IPS-11a (cell line): Measurements from ENCODE around the gene PLD2.
A peak's percentile ranks its signal among the peaks of the same experiment; 100 is the strongest.

Experiments
- H3K4me3 ChIP-seq: one replicate; pipeline ENCODE4 v1.5.1; 2013; ENCODE audit warnings: low read depth, low read length, control low read depth

Gene PLD2

GRCh38 chr17:4789951-4790704, 16.8 kb upstream of the PLD2 start:
- H3K4me3 ChIP-seq = peak overlapping the region; percentile 69

- peak overlapping the region; percentile 69 for H3K4me3 ChIP-seq
Observed at GRCh38 chr17:4790705-4791088, 16.3 kb upstream of the PLD2 start.

- H3K4me3 ChIP-seq = no peak overlapping the region
Observed at GRCh38 chr17:4795168-4795567, 11.8 kb upstream of the PLD2 start.

DNA sequence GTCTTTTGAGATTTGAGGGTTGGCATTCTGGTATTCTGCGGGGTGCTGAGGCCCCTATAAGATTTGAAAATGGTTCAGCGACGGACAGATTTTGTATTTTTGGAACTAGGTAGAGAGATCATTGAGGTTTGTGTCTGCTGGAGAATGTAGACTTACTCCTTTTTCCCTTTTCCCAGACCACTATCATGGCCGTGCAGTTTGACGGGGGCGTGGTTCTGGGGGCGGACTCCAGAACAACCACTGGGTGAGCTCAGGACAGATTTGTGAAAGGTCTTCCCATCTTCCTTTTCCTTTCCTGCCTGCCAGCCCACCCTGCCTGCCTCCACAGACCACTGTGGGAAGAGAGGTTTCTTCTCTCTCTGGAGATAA, 10.4 kb upstream of the PLD2 start:
- peak overlapping the region; percentile 100 for H3K4me3 ChIP-seq

DNA sequence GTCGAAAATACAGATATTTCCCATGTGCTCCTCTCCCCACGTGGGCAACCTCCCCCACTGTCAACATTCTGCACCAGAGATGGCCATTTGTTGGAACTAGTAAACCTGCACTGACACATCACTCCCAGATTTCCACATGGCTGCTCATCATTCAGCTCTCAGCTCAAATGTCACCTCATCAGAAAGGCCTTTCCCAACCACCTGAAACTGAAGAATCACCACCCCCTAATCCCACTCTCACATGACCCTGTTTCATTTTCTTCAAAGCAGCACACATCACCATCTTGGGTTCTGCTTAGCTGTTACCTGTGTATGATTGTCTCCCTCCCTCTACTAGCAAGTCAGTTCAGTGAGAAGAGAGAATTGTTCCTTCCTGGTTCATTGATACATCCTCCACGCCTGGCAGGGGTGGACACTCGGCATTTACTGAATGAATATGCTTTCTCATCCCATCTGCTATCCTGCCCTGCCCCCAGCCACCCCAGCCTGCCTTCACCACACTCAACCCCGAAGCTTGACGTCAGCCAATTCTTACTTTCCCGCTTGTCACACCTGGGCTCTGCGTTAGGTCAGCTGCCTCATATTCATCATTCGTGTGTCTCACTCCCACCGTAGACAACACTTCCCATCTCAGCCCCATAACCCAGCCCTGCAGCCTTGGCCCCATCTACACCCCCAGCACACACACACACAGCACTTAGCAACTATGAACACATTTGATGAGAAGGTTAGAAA, 6.3 kb upstream of the PLD2 start:
- no peak overlapping the region for H3K4me3 ChIP-seq

DNA sequence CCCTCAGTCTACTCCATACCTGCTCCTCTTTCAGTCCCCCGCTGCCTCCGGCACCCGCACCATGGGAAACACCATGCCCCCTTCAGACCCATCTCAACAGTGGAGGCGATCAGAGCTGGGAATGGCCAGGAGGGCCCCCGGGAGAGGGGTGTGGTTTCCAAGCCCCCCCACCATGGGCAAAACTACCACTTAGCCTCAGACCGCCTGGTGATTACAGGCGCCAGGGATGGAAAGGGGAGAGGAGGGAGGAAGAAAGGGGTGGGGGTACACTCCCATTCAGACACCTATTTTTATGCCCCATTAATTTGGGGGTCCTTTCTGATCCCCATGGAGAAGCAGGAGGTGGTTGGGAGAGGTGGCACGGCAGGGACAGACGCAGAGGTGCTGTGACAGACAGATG, 4.7 kb upstream of the PLD2 start, which contains the start of gene C17orf114:
Gene C17orf114, minus strand, starts transcription at position 101 of the 400 bp plus-strand sequence.
- no peak within 1 kb of the TSS for H3K4me3 ChIP-seq

DNA sequence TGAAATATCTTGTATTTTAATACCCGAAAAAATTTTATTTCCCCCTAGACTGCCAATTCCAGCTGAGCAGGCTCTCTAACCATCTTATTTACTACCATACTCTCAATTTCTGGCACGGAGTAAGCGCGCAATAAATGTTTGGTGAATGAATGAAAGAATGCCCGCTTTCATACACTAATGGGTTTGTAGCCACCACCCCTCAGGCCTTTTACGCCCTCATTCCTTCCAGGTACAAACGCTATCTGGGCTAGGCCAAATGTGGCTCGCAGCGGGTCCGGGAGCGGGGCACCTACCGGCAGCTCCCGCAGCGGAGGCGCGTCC, 536 bp upstream of the PLD2 start:
- peak overlapping the region; percentile 72 for H3K4me3 ChIP-seq

DNA sequence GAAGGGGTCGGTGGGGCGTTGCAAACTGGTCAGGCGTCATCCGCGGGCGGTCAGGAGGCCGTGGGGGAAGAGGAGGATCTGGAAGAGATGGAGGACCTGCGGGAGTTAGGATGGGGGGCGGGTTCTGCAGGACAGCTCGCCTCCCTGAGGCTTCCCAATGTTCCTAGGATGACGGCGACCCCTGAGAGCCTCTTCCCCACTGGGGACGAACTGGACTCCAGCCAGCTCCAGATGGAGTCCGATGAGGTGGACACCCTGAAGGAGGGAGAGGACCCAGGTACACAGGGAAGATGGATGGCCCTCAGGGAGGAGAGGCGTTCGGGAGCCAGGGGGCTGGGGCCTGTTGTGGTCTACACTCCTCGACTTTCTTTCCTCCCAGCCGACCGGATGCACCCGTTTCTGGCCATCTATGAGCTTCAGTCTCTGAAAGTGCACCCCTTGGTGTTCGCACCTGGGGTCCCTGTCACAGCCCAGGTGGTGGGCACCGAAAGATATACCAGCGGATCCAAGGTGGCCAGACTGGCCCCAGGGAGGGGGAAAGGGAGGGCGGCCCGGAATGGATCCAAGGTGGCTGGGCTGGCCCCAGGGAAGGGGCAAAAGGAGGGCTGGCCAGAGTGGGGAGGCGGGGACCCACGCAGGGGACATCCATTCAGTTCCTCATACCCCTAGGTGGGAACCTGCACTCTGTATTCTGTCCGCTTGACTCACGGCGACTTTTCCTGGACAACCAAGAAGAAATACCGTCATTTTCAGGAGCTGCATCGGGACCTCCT, 839 bp downstream of the PLD2 start:
- peak overlapping the region; percentile 54 for H3K4me3 ChIP-seq

DNA sequence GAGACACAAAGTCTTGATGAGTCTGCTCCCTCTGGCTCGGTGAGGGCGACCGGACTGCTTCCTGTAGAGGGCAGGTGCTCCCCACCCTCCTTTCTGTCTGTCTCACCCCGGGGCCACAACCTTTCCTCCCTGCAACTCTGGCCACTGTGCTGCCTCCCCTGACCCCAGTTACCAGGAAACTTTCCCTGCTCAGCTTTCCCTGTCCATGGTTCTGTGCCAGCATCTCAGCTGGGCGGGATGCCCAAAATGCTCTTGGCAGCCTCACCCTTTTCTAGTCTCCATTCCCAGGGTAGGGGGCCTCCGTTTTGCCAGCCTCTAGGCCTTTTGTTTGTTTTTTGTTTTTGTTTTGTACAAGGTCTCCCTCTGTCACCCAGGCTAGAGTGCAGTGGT, 1.4 kb downstream of the PLD2 start:
- H3K4me3 ChIP-seq = no peak overlapping the region

DNA sequence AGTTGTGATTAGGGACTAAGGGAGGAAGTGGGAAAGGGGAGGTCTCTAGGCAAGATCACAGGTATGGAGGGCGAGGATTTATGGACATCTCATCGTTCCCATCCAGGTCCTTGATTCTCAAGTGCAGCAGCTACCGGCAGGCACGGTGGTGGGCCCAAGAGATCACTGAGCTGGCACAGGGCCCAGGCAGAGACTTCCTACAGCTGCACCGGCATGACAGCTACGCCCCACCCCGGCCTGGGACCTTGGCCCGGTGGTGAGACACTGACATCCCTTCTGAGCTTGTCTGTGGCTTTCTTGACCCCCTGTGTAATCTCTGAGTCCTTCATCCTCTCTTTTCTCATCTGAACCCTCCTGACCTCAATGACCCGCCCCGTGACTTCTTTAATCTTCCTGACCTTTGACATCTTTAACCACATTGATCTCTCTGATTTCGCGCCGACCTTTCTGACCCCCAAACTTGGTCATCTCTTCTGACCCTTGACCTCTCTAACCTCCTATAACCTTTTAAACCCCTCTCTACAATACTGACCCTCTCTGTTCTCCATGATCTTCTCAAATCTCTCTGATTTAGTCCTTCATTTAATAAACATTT, 3.8 kb downstream of the PLD2 start:
- H3K4me3 ChIP-seq = no peak overlapping the region

DNA sequence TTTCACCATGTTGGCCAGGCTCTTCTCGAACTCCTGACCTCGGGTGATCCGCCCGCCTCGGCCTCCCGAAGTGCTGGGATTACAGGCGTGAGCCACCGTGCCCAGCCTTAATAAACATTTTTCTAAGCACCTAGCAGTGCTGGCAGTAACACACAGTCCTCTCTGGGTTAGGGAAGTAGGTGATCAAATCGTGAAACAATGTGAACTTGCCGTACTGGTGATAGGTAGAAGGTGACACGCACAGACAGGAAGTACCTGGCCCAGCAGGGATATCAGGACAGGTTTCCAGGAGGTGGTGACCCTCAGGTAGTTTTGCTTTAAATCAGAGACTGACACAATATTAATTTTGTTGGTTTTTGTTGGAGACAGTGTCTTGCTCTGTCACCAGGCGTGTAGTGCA, 4.5 kb downstream of the PLD2 start:
- no peak overlapping the region for H3K4me3 ChIP-seq

GRCh38 chr17:4812690-4813089, 5.7 kb downstream of the PLD2 start:
- H3K4me3 ChIP-seq = no peak overlapping the region

DNA sequence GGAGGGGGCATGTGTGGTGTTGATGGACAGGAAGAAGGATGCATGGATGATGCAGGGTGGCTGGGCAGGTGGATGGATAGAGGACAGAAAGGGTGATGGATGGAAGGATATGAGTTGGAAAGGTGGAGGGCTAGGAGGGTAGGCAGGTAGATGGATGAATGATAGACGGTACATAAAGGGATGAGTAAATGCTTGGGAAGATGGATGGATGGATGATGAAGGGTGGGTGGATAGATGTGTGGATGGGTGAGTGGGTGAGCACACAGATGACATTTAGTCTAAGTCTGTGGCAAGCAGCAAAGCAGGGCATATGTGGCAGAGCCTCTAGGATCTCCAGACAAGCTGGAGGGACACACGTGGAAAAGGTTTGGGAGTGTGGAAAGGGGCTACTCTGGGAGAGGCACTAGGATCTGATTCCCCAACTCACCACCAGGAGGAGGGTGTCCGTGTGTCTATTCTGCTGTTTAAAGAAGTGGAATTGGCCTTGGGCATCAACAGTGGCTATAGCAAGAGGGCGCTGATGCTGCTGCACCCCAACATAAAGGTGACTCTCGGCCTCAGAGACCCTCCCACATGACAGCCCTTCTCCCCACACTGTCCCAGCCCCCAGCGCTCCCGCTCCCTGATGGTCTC, 8.2 kb downstream of the PLD2 start:
- H3K4me3 ChIP-seq = no peak overlapping the region

GRCh38 chr17:4816826-4817225, 9.9 kb downstream of the PLD2 start:
- H3K4me3 ChIP-seq = no peak overlapping the region

GRCh38 chr17:4818276-4818675, 11.3 kb downstream of the PLD2 start:
- H3K4me3 ChIP-seq = no peak overlapping the region

DNA sequence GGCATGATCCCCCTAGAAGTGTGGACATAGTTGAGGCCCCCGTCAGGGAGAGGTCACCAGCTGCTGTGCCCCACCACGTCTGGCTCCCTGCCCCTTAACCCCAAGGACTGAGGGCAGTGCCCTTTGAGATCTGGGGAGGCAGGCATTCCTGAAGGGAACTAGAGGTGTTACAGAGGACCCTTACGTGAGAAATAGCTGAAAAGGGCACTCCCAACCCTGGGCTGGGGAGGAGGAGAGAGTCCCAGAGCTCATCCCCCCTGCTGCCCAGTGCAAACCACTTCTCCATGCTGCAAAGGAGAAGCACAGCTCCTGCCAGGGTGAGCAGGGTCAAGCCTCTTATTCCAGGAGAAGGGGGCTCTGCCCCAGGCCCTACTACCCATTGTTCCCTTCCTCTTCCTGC, 15.9 kb downstream of the PLD2 start:
- no peak overlapping the region for H3K4me3 ChIP-seq

DNA sequence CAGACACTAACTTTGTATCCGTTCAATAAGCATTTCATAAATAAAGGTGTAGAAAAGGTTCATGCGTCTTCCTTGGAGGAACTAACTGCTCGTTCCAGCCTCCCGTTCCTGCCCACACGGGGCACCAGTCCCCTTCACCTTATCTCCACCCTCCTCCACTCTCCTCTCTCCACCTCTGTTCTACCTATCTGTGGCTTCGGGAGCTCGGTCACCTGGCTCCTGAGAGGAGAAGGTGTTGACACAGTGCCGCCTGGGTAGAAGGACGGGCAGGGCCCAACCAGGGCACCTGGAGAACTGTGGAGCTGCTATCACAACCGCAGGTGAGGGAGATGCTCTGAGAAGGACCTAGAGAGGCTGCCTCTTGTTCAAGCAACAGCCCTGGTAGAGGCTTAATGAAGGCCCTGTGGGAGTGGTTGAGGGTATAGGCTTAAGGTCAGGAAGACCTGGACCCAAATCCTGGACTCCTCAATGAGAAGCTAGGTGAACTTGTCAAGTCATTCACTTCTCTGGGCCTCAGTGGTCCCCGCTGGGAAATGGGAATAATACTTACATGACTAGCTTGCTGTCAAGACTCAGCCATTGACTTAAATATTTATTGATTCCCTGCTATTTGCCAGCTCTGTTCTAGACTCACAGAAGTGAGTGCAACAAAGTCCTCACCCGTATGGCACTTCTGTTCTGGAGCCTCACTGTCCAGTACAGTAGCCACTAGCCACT, 16.6 kb downstream of the PLD2 start:
- H3K4me3 ChIP-seq = no peak overlapping the region

- H3K4me3 ChIP-seq = no peak overlapping the region
Observed at GRCh38 chr17:4827399-4827798, 20.4 kb downstream of the PLD2 start.

DNA sequence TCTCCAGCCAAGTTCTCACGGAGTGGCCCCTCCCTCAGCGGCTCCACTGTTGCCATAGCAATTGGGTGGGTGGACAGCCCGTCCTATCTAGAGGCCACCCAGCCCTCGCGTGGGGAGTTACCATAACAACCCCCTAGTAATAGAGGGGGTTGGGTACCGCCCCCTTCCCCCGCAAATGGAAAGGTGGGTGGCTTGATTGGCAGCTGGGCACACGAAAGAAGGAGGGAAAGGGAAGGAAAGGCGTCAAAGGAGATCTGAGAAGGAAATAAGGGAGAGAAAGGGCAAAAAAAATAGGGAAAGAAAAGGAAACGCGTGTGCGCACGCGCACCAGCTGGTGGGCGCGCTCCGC, 25.9 kb downstream of the PLD2 start:
- peak overlapping the region; percentile 74 for H3K4me3 ChIP-seq

GRCh38 chr17:4833178-4833940, 26.4 kb downstream of the PLD2 start, which contains the start of gene MINK1:
TSS of gene MINK1 (plus strand) at chr17:4833340. CDS start at chr17:4833584, 244 bp downstream.
- peak within 1 kb of the TSS; percentile 74 for H3K4me3 ChIP-seq
